Measurements from ENCODE around the gene SLC22A13.

GRCh38 chr3:38311476-38311875 lies 45.9 kb downstream of the SLC22A13 start:
- no peak for TF ChIP-seq CTCF (IDR thresholded peaks at IDR 0.05 in 4 of 5, conservative IDR thresholded peaks at IDR 0.05 in 1 of 5)
- no peak for TF ChIP-seq POLR2A (IDR thresholded peaks at IDR 0.05)
